SJCRH30 (cell line): Measurements from ENCODE around the gene CSTF1. TPM values are rescaled to one million over a fixed set of nuclear protein-coding genes. Genes with fewer than 3 reads are reported as not detected.

Source experiments
- DNase-seq, 2 experiments: peaks; one replicate each; pipeline ENCODE4 v3.0.0-alpha.2; 2015 to 2020
- H3K27ac ChIP-seq: fragments of 250-450 bp; sonication (Bioruptor Pico); 2 replicates; pipeline ENCODE4 v1.5.1; 2020; ENCODE audit warnings: mild to moderate bottlenecking, moderate library complexity
- H3K27me3 ChIP-seq: fragments of 250-450 bp; sonication (Bioruptor Pico); 2 replicates; pipeline ENCODE4 v1.5.1; 2020; ENCODE audit warnings: mild to moderate bottlenecking, moderate library complexity
- H3K36me3 ChIP-seq: fragments of 250-450 bp; sonication (Bioruptor Pico); 2 replicates; pipeline ENCODE4 v1.5.1; 2020; ENCODE audit warnings: mild to moderate bottlenecking, moderate library complexity
- H3K4me1 ChIP-seq: fragments of 250-450 bp; sonication (Bioruptor Pico); 2 replicates; pipeline ENCODE4 v1.5.1; 2020; ENCODE audit warnings: mild to moderate bottlenecking, moderate library complexity
- H3K4me3 ChIP-seq: fragments of 250-450 bp; sonication (Bioruptor Pico); 2 replicates; pipeline ENCODE4 v1.5.1; 2020; ENCODE audit warnings: mild to moderate bottlenecking, moderate library complexity
- H3K9me3 ChIP-seq: fragments of 250-450 bp; sonication (Bioruptor Pico); replicated peaks from 2 replicates; pipeline ENCODE4 v1.5.1; 2020; ENCODE audit warnings: mild to moderate bottlenecking, moderate library complexity
- total RNA-seq: library from RNA; depleted of rRNA; stranded (reverse); fragments of >200 nt; shearing (Covaris generic); gene quantifications from 2 replicates; pipeline ENCODE4 v1.2.3, GENCODE V29; 2014

The CSTF1 gene
- total RNA-seq, 1 experiment from 2014 or later: 167 TPM

DNA sequence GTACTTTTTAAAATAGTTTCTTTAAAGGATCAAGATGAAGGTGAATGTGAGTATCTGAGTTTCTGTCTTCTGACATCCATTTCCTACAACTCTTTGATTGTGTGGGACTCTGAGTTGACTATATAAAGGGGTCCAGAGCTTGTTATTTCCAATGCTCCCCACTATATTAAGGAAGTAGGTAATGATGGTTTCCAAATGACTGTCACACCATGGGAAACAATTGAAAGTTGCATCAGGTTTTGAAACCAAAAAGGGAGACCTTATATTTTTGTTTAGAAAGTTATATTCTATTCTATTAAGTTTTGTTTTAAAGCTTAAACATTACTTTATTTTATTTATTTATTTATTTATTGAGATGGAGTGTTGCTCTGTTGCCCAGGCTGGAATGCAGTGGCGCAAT is 30.8 kb downstream of the CSTF1 start:
- no peaks in the 10 kb centered on the region for H3K9me3 ChIP-seq
- H3K27ac ChIP-seq: peak overlapping the region; percentile 71
- H3K36me3 ChIP-seq: no peaks in the 10 kb centered on the region
- DNase-seq: no peak
- peaks cover 11% of the 10 kb centered on the region for H3K4me1 ChIP-seq
- H3K27me3 ChIP-seq: no peaks in the 10 kb centered on the region
- peak overlapping the region; percentile 38 for H3K4me3 ChIP-seq

DNA sequence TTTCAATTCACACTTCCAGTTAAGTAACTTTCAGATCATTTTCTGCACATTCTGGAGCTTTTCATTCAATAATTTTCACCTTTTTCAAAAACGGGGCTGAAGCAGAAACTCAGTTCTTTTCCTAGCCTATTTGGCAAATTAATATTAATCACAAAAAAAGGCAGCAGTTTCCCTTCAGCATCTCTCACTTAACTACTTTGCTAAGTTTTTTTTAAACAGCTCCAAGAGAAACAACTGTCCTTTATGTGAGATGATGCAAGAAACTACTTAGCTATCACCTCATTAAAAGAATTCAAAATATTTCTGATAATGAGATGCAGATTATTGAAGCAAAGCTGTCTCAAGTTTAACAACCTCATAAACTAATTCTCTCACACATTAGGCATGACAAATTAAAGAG is 31.4 kb downstream of the CSTF1 start:
- Histone ChIP-seq H3K27me3 (no peaks in the 10 kb centered on the region), H3K36me3 (no peaks in the 10 kb centered on the region), H3K9me3 (no peaks in the 10 kb centered on the region), H3K4me3 (no peak overlapping the region), H3K4me1 (peaks cover 11% of the 10 kb centered on the region), H3K27ac (no peak overlapping the region; the same call in 1 of the 2 replicates)
- no peak for DNase-seq

DNA sequence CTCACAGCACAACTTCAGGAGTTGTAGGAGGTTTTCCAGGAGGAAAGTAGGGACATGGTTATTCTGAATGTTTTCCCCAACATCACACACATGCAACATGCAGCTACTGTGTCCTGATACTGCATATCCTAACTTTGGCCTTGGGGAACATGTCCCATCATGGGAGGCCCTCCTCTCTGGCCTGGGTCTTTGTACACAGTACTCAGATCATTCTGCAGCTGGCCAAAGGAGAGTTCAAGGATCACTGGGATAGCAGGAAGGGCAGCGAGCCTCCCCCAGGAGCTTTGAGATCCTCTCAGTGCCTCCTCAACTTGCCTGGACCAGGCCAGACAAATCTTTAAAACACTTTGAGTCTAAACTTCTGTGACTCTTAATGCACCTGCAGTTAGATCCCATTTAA is 32.5 kb downstream of the CSTF1 start:
- Histone ChIP-seq H3K27ac (no peak overlapping the region), H3K4me1 (peaks cover 16% of the 10 kb centered on the region), H3K9me3 (no peaks in the 10 kb centered on the region), H3K4me3 (no peak overlapping the region), H3K27me3 (no peaks in the 10 kb centered on the region), H3K36me3 (no peaks in the 10 kb centered on the region)
- no peak for DNase-seq

DNA sequence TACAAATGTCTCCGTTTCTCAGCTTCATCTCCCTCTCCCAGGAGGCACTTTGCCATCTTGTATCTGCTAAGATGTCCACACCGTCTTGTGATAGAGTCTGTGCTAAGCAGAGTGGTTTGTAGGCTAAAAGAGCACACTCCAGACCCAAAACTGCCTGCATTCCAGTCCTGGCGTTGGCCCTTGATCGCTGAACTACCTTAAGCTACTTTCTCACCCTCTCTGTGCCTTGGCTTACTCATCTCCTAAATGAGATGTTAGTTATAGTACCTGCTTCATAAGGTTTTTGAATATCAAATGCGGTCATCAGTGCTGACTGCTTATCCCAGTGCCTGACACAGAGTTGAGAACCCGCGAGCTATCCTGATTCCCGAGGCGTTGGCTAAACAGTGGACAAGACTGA is 33.6 kb downstream of the CSTF1 start:
- H3K4me3 ChIP-seq: no peak overlapping the region
- no peaks in the 10 kb centered on the region for H3K36me3 ChIP-seq
- peaks cover 25% of the 10 kb centered on the region for H3K4me1 ChIP-seq
- H3K9me3 ChIP-seq: no peaks in the 10 kb centered on the region
- H3K27me3 ChIP-seq: no peaks in the 10 kb centered on the region
- H3K27ac ChIP-seq: no peak overlapping the region
- no peak for DNase-seq

DNA sequence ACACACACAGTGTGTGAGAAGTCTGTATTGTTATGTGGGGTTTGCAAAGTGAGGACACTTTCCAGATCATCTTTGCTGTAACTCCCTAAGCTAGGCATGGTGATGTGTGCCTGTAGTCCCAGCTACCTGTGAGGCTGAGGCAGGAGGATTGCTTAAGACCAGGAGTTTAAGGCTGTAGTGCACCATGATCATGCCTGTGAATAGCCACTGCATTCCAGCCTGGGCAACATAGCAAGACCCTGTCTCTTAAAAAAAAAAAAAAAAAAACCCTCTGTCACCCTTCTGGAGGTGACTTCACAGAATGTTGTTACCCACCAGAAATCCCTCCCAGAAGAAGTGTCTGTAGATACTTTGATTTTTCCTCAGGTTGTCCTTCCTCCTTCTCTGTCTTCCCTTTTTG is 34.5 kb downstream of the CSTF1 start:
- Histone ChIP-seq H3K9me3 (no peaks in the 10 kb centered on the region), H3K4me3 (no peak overlapping the region), H3K27me3 (no peaks in the 10 kb centered on the region), H3K27ac (no peak overlapping the region), H3K4me1 (peaks cover 32% of the 10 kb centered on the region), H3K36me3 (no peaks in the 10 kb centered on the region)
- no peak for DNase-seq

DNA sequence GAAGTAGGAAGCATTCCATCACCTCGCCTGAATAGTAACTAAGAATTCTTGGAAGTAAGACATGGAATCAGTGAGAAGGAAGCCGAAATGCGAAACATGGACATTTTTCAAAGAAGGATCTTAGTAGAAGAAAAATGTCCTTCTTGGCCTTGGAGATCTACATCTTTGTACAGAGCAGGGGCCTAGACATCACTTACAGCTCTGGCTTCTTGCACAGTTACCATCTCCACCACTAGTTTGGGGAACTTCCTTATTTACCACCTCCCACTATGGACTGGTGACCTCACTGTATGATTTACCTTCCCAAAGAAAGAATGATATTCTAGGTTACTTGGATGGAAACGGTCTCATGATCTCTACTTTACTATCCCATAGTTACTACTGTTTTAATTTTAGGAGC is 35.4 kb downstream of the CSTF1 start:
- Histone ChIP-seq H3K27ac (no peak overlapping the region), H3K9me3 (no peaks in the 10 kb centered on the region), H3K27me3 (no peaks in the 10 kb centered on the region), H3K4me3 (no peak overlapping the region), H3K4me1 (peaks cover 32% of the 10 kb centered on the region), H3K36me3 (no peaks in the 10 kb centered on the region)
- no peak for DNase-seq

DNA sequence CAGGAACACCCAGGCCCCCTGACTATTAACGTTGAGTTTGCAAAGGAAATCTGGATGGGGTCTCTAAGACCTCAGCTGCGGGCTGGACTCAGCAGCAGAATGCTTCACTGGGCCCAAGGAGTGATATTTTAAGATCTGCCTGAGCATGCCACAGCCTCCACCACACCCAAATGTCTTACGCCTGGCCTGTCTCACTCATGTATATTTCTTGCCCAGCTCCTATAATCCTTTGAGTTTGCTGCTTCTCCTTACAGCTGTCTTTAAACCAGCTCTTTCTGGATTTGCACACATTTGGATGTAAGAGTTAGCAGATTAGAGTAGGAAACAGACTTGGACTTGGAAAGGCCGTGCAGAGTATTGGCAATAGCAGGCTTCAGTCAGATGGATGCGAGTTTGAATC is 36.0 kb downstream of the CSTF1 start:
- no peak overlapping the region for H3K4me3 ChIP-seq

DNA sequence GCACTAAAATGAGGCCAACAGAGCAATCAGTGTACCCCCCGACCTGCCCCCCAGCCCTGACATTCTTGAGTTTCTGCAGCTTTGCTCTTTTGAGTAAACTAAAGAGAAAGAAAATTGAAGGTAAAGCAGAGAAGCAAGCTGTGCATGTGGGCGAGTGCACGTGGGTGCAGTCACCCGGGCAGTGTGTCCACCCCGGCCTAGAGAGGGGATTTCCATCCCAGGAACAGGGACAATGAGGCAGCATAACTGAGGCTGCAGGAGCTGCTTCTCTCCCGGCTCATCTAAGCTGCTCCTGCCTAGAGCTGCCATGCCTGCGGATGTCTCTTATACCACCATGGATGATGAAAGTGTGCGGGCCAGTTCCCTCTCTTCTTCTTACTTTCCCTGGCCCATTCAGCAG is 36.4 kb downstream of the CSTF1 start:
- Histone ChIP-seq H3K36me3 (no peaks in the 10 kb centered on the region), H3K27me3 (no peaks in the 10 kb centered on the region), H3K4me1 (peaks cover 29% of the 10 kb centered on the region), H3K4me3 (no peak overlapping the region), H3K27ac (no peak overlapping the region), H3K9me3 (no peaks in the 10 kb centered on the region)
- DNase-seq: no peak

More for the DNA sequence above, 36.0 kb downstream of the CSTF1 start:
- Histone ChIP-seq H3K4me1 (peaks cover 29% of the 10 kb centered on the region), H3K27me3 (no peaks in the 10 kb centered on the region), H3K36me3 (no peaks in the 10 kb centered on the region), H3K9me3 (no peaks in the 10 kb centered on the region), H3K27ac (no peak overlapping the region)
- DNase-seq: no peak

DNA sequence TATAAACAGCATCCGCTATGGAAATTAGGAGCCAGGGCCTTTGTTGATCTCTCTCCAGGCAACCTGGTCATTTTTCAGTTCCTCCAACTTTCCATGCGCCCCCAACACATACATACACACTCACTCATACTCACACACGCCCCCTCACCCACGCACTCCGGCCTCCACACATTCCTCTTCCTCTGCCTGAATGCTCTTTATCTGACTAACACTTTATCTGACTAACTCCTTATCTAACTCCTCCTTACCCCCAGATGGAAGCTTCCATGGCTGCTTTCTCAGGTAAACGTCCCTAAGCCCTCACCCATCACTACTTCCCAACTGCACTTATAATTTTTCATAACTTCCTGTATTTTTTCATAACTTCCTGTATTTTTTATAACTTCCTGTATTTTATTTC is 37.1 kb downstream of the CSTF1 start:
- H3K27ac ChIP-seq: no peak overlapping the region

DNA sequence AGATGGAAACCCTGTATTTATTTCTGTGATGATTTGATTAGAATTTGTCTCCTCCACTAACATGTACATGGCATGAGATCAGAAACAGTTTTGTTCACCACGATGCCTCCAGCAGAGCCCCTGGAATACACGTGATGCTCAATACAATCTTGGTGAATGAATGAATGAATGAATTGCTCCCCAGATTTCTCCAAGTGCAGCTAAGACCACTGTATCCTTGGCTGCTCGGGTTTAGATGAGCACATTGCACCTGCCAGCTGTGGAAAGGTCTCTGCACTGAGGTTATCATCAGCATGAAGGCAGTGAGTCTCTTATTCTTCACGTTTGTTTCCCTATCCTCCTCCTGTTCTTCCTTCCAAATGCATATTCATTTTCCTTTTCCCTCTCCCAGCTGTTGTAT is 37.5 kb downstream of the CSTF1 start:
- Histone ChIP-seq H3K36me3 (no peaks in the 10 kb centered on the region), H3K9me3 (no peaks in the 10 kb centered on the region), H3K27me3 (no peaks in the 10 kb centered on the region), H3K27ac (no peak overlapping the region), H3K4me3 (no peak overlapping the region), H3K4me1 (peaks cover 29% of the 10 kb centered on the region)
- no peak for DNase-seq

More for the DNA sequence above, 37.1 kb downstream of the CSTF1 start:
- H3K4me1 ChIP-seq: peaks cover 29% of the 10 kb centered on the region
- no peaks in the 10 kb centered on the region for H3K27me3 ChIP-seq
- no peaks in the 10 kb centered on the region for H3K9me3 ChIP-seq
- DNase-seq: no peak
- H3K4me3 ChIP-seq: no peak overlapping the region
- H3K36me3 ChIP-seq: no peaks in the 10 kb centered on the region

DNA sequence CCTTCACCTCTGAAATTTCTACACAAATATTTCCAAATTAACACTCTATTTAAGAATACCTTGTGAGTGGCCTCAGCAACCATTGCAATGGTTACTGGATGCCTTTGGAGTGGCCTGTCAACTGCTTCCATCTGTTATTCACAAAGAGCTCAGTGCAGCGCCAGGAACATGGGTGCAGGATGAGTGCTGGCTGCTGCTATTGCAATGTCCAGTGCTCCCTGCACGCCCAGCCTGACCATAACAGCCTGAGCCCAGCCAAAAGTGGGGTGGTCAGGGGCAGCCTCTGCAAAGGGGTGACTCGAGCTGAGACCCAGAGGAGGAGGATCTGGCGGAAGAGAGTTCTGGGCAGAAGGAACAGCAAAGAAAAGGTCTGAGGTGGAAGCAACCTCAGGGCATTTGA is 38.0 kb downstream of the CSTF1 start:
- Histone ChIP-seq H3K27ac (no peak overlapping the region), H3K4me1 (peaks cover 29% of the 10 kb centered on the region), H3K27me3 (no peaks in the 10 kb centered on the region), H3K36me3 (no peaks in the 10 kb centered on the region), H3K4me3 (no peak overlapping the region), H3K9me3 (no peaks in the 10 kb centered on the region)
- no peak for DNase-seq

DNA sequence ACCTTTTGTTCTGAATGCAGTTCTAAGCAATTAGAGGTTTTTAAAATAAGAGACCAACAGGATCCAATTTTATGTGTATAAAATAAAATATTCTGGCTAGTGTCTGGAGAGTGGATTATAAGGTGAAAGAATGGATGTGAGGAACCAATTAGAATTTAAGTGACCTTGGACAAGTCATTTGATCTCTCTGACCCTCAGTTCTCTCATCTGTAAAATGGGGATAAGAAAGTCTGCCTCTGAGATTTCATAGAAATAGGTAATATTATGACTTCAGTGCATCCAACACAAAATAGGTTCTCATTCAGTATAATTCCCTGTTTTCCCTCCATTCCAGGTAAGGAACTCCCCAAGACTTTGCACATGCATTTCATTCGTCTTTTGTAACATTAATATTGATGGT is 38.5 kb downstream of the CSTF1 start:
- no peaks in the 10 kb centered on the region for H3K27me3 ChIP-seq
- H3K27ac ChIP-seq: peak overlapping the region; percentile 81
- peaks cover 29% of the 10 kb centered on the region for H3K4me1 ChIP-seq
- no peak overlapping the region for H3K4me3 ChIP-seq
- no peaks in the 10 kb centered on the region for H3K36me3 ChIP-seq
- no peak for DNase-seq
- H3K9me3 ChIP-seq: no peaks in the 10 kb centered on the region

DNA sequence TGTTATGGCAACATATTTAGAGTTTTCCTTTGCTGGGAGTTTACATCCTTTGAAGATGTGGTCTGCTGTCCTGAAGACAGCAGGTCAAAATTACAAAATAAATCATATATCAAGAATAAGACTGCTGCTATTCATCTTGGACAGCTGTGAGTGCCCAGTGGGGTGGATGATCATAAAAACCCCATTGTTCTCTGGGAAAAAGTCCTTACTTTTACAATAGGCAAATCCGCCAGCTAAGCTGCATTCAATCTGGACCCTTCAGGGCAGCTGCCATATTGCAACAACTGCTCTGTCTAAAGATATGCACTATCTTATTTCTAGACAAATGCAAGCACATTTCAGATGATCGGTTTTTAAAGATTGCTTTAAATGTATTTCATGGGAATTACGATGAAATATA is 39.0 kb downstream of the CSTF1 start:
- H3K4me3 ChIP-seq: peak overlapping the region; percentile 9; the same call in 1 of the 2 replicates
- H3K36me3 ChIP-seq: no peaks in the 10 kb centered on the region
- peak; percentile 89 to 95 for DNase-seq
- H3K27ac ChIP-seq: peak overlapping the region; percentile 81
- no peaks in the 10 kb centered on the region for H3K9me3 ChIP-seq
- H3K4me1 ChIP-seq: peaks cover 29% of the 10 kb centered on the region
- no peaks in the 10 kb centered on the region for H3K27me3 ChIP-seq

DNA sequence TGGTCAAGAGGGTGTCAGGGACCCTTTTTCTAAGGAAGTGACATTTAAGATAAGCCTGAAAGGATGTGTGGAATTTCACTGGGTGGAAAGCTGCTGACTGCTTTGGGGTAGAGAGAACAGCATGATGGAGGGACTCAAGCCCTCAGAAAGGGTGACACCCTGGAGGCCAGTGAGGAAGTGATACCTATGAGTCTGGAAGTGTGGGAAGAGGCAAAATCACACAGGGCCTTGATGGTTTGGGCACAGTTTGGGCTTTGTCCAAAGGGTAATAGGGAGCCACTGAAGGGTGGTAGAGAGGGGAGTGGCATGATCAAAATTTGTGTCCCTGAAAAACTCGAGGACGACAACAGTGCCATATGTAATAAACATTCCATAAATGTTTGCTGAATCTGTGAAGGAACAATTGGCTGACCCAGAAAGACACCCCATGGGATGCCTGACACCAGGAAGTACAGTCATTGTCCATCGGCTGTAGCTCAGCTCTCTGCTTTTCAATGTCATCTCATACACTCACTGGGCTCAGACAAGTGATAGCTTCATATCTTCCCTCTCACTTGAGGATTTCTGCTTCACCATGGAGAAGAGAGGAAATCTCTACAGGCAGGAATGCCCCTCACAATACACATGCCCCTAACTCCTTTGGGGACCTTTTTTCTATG is 40.9 kb downstream of the CSTF1 start:
- DNase-seq: no peak
- no peaks in the 10 kb centered on the region for H3K36me3 ChIP-seq
- no peak overlapping the region for H3K27ac ChIP-seq
- no peaks in the 10 kb centered on the region for H3K27me3 ChIP-seq
- peaks cover 31% of the 10 kb centered on the region for H3K4me1 ChIP-seq
- no peaks in the 10 kb centered on the region for H3K9me3 ChIP-seq
- H3K4me3 ChIP-seq: no peak overlapping the region

DNA sequence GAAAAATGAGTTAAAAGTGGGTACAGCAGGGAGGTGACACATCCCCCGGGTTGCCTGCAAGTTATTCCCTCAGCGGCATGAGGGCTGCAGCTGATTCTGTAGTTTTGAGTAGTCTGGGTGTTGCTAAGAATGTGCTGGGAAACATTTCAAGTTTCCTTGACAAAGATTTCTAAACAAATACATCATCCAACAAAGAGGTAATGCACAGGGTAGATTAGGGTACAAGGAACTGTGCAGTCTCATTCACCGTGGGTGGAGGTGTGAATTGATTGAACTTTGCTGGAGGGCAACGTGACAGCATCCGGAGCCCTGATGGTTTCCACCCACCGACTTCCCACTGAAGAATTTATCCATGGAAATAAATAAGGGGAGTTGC is 41.4 kb downstream of the CSTF1 start:
- H3K4me1 ChIP-seq: peaks cover 36% of the 10 kb centered on the region
- no peak for DNase-seq
- H3K4me3 ChIP-seq: no peak overlapping the region
- no peaks in the 10 kb centered on the region for H3K9me3 ChIP-seq
- H3K27me3 ChIP-seq: no peaks in the 10 kb centered on the region
- H3K27ac ChIP-seq: no peak overlapping the region
- no peaks in the 10 kb centered on the region for H3K36me3 ChIP-seq

DNA sequence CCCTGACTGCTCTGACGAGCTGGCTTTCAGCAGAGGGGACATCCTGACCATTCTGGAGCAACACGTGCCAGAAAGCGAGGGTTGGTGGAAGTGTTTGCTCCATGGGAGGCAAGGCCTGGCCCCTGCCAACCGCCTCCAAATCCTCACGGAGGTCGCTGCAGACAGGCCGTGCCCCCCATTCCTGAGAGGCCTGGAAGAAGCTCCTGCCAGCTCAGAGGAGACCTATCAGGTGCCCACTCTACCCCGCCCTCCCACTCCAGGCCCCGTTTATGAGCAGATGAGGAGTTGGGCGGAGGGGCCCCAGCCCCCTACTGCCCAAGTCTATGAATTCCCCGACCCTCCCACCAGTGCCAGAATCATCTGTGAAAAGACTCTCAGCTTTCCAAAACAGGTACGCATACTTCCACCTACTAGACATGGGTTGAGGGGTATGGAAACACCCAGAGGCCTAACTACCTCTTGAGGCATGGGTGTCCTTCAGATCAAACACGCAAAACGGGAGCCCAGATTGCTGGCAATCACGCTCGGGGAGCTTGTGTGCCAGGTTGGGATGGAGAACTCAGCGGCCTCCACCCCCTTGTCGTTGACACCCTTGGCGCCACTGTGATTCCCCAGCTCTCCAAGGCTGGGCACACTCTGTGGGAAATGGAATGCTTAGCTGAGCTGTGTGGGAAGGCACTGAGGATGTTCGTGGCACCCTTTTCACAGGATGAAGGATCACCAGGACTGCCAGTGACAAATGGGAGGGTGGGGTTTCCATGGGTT is 44.9 kb downstream of the CSTF1 start:
- Histone ChIP-seq H3K27me3 (no peaks in the 10 kb centered on the region), H3K9me3 (no peaks in the 10 kb centered on the region), H3K36me3 (no peaks in the 10 kb centered on the region), H3K27ac (no peak overlapping the region), H3K4me3 (no peak overlapping the region), H3K4me1 (peaks cover 43% of the 10 kb centered on the region)
- DNase-seq: no peak
